Activated CD8-positive, alpha-beta memory T cell treated with anti-CD3 and anti-CD28 coated beads for 24 hours (primary cell): ENCODE measurements around the gene SMARCE1.
A peak's percentile ranks its signal among the peaks of the same experiment; 100 is the strongest.
"Not testable (repeated sequence)": the region's sequence is repeated elsewhere in the genome, so short reads cannot be mapped to it uniquely, and the experiment has no call there.

Source experiments
- DNase-seq: peaks from one replicate; pipeline ENCODE4 v3.0.0-alpha.2; 2020

Gene SMARCE1

GRCh38 chr17:40608061-40608581 is 39.5 kb downstream of the SMARCE1 start:
- DNase-seq, result peak; percentile 70

DNA sequence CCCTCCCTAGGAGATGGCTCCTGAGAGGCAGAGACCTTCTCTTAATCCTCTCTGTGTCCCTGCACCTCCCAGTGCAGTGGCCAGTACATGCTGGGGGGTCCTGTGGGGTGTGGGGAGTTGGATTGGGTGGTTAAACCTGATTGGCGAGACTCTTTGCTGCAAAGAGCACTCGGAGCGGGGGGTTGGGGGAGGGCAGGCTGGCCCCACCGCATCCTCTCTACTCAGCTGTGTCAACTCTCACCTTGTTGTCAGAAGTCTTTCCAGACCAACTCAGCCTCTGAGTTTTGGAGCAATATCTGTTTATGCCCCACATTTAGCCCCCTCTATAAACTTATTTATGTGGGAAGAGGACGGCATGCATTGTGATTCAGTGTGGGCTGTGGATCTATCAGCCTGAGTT is 40.0 kb downstream of the SMARCE1 start:
- DNase-seq, result peak; percentile 77

GRCh38 chr17:40606548-40607353 is 40.9 kb downstream of the SMARCE1 start:
- DNase-seq, result no peak

- peak; percentile 82 for DNase-seq
Observed at GRCh38 chr17:40605306-40605705, 42.3 kb downstream of the SMARCE1 start.

GRCh38 chr17:40604327-40605080 is 43.1 kb downstream of the SMARCE1 start:
- DNase-seq, result peak; percentile 64

GRCh38 chr17:40602445-40603443 is 44.9 kb downstream of the SMARCE1 start:
- DNase-seq, result peak; percentile 87

- peak; percentile 52 for DNase-seq
Observed at GRCh38 chr17:40600486-40601046, 47.1 kb downstream of the SMARCE1 start.

DNA sequence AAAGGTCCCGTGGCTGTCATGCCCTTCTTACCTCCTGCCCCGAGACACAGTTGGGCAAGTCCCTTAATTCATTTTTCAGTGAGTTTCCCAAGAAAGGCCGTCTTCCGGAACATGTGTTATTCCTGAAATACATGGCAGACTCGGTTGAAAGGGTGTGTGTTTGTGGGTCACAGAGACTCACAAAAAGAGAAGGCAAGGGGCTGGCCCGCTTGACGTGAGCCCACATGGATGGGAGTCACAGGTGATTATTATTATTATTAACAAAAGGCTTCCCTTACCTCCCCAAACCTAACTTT is 48.2 kb downstream of the SMARCE1 start:
- no peak for DNase-seq

DNA sequence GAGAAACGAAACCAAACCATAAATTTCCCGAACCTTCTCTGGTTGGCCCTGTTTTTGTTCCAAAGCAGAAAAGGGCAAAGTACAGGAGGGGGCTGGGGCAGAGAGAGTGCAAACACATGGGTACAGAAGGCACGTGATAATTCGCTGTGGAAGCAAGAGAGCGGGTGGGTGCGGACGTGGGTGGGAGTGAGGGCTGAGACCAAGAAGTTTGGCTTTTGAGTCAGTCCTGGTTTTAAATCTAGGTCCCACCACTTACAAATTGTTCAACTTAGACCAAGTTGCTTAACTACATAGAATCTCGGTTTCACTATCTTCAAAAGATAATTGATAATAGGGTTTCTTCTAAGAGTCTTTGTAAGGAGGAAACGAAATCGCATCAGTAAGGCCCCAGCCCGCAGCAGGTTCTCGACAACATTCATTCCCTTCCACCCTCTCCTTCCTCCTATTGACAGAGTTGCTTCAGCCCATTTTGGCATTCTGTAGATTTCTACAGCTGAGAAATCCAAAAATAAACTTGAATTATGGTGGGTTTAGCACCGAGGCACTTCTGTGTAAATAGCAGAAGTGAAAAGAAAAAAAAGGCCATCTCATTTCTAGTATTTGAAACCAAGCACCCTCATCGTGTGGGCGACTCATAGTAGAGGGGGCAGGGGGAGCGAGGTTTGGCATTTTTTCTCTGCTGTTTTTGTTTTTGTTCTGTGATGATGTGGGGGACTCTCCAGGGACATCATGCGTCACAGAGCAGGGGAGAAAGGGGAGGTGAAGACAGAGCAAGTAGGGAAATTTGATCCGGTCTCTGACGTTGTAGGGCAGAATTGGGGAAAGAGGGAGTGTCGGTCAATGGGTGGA is 48.8 kb downstream of the SMARCE1 start:
- peak; percentile 88 for DNase-seq

- no peak for DNase-seq
Observed at GRCh38 chr17:40598301-40598618, 49.4 kb downstream of the SMARCE1 start.

DNA sequence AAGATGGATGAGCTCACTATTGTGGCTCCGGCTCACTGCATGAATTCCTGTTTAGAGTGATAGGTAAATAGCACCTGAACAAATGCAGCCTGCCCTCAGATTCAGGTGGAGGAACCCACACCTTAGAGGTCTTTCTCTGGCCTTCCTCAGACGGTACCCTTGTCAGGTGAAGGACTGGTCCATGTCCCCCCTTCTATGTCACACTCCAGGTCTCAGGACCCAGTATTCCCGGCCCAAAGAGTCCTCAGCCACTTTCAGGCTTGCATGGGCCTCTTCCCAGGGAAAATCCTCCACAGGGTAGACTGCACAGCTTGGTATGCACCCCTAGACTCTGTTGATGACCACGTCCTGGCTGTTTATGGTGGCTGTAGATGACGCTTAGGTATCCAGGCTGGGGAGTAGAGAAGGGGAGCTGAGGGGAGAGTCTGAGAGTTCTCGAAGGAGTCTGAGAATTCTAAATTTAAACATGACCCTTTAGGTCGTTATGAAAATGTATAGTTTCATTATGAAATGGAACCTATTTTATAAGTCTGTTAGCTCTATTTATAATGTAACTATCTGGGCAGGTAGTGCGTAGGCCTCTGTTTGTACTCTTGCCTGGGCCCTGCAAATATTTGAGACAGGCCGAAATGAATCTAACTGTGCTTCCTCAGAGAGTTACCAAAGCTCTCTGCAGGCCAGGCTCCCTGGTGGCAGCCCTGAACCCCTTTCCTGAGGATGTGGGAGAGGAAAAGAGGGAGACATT is 49.9 kb downstream of the SMARCE1 start:
- DNase-seq, result peak; percentile 61

GRCh38 chr17:40597156-40597555 is 50.5 kb downstream of the SMARCE1 start:
- DNase-seq, result no peak

GRCh38 chr17:40596261-40596919 is 51.2 kb downstream of the SMARCE1 start:
- DNase-seq, result peak; percentile 66

- DNase-seq, result no peak
Observed at GRCh38 chr17:40590742-40591141, 56.9 kb downstream of the SMARCE1 start.

DNA sequence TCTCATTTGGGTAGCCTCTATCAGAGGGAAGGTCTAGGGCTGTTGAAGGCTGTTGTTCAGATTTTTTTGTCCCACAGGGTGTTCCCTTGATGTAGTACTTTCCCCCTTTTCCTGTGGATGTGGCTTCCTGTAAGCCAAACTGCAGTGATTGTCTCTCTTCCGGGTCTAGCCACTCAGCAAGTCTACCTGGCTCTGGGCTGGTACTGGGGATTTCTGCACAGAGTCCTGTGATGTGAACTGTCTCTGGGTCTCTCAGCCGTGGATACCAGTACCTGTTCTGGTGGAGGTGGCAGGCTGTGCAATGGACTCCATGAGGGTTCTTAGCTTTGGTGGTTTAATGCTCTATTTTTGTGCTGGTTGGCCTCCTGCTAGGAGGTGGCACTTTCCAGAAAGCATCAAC is 59.1 kb downstream of the SMARCE1 start:
- no peak for DNase-seq

GRCh38 chr17:40586264-40586663 is 61.4 kb downstream of the SMARCE1 start:
- not testable (repeated sequence) for DNase-seq

- not testable (repeated sequence) for DNase-seq
Observed at GRCh38 chr17:40584950-40585349, 62.7 kb downstream of the SMARCE1 start.

DNA sequence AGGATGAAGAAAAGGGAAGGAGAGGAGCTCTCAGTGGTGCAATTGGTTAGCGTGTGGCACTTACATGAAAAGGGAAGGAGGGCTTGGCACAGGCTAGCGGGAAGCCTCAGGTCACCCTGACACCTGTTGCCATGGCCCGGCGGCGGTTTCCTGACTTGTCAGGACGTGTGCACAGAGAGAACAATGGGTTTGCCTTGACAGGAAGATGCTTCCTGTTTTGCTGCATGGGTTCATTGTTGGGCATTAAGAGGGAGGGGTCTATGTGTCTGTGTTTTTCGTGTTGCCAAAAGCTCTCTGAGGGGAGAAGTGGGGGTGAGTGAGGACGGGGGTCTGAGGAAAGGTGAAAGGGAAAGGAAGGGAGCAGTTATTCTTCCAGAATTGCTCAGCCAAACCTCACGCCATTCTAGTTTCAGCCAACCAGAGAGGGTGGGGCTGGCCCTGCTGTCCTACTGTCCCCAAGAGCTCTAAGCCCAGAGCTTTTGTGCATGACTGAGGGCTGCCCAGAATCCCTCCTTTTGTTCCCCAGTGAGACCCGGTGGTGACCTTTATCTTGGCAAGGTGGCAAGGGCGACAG is 65.2 kb downstream of the SMARCE1 start:
- DNase-seq, result peak; percentile 75

- no peak for DNase-seq
Observed at GRCh38 chr17:40580140-40580539, 67.5 kb downstream of the SMARCE1 start.

- DNase-seq, result no peak
Observed at GRCh38 chr17:40579471-40579870, 68.1 kb downstream of the SMARCE1 start.
